Measurements from ENCODE around the gene PNPT1.

GRCh38 chr2:55592130-55592529 lies 101.5 kb downstream of the PNPT1 start:
- TF ChIP-seq CEBPB (IDR thresholded peaks at IDR 0.05), result no peak
- no peak for TF ChIP-seq RAD21 (IDR thresholded peaks at IDR 0.05; ENCODE audit: low read depth)
- no peak for TF ChIP-seq EP300 (IDR thresholded peaks at IDR 0.05; ENCODE audit: borderline replicate concordance)
- TF ChIP-seq ZBTB7A (IDR thresholded peaks at IDR 0.05; ENCODE audit: low read depth), result no peak
- TF ChIP-seq MAX (IDR thresholded peaks at IDR 0.05), result no peak
- no peak for TF ChIP-seq YY1 (IDR thresholded peaks at IDR 0.05; ENCODE audit: low read depth)
- TF ChIP-seq FOXM1 (IDR thresholded peaks at IDR 0.05; ENCODE audit: borderline replicate concordance, low read depth), result no peak
- no peak for TF ChIP-seq EGR1 (IDR thresholded peaks at IDR 0.05)
- TF ChIP-seq TAF1 (IDR thresholded peaks at IDR 0.05; ENCODE audit: low read depth), result no peak
- TF ChIP-seq, protein P1, sequence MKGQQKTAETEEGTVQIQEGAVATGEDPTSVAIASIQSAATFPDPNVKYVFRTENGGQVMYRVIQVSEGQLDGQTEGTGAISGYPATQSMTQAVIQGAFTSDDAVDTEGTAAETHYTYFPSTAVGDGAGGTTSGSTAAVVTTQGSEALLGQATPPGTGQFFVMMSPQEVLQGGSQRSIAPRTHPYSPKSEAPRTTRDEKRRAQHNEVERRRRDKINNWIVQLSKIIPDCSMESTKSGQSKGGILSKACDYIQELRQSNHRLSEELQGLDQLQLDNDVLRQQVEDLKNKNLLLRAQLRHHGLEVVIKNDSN (IDR thresholded peaks at IDR 0.05), result no peak
- TF ChIP-seq TCF12 (IDR thresholded peaks at IDR 0.05; ENCODE audit: low read depth), result no peak
